Measurements from ENCODE around the gene UBE2B. TPM values are rescaled to one million over a fixed set of nuclear protein-coding genes. Genes with fewer than 3 reads are reported as not detected.
"Not testable (repeated sequence)": the region's sequence is repeated elsewhere in the genome, so short reads cannot be mapped to it uniquely, and the experiment has no call there.

The UBE2B gene
- total RNA-seq, 2 donors from 2014 or later: 129 to 162 TPM

DNA sequence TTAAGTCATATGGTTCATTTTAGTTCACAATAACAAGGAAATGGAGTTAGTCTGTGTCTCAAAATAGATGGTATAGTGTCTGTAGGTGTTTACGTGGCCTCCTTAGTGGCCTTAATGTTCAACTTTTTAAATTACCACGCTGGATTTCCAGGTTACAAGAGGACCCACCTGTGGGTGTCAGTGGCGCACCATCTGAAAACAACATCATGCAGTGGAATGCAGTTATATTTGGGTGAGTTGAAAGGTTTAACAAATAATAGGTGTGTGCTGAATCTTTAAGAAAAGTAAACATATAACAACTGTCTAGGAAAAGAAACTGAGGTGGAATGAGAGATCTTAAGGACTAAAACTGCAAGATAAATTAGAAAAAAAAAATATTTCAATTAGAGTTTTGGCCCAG, 2.9 kb downstream of the UBE2B start:
- no peaks in the 10 kb centered on the region for H3K9me3 Mint-ChIP-seq
- H3K27me3 Mint-ChIP-seq (ENCODE audit: low read depth): no peaks in the 10 kb centered on the region
- peak overlapping the region in 1 of 2 donors; percentile 43 for H3K4me3 Mint-ChIP-seq
- H3K36me3 Mint-ChIP-seq (ENCODE audit: insufficient read depth in 2 of 2): peaks cover 7 to 17% of the 10 kb centered on the region in 2 donors
- ATAC-seq (replicated peaks in 1 of 2) (no peak), DNase-seq (no peak)
- H3K4me1 Mint-ChIP-seq (ENCODE audit: low read depth): peaks cover 69% of the 10 kb centered on the region
- H3K27ac Mint-ChIP-seq: no peak overlapping the region

DNA sequence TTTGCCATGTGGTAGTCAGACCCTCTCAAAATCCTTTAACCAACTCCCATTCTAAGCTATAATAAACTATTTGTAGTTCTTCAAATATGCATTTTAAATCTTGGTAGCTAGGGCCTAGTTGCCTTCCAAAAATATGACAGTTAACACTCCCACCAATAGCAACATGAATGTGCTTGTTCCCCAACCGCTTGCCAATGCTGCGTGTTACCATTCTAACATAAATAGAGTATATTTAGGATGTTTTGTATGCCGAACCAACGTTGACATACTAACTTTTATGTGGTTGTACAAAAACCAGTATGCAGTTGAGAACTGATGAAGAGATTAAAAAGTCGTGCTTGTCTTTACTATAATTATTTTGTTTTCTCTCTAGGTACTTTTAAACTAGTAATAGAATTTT, 9.0 kb downstream of the UBE2B start:
- Mint-ChIP-seq H3K9me3 (no peaks in the 10 kb centered on the region), H3K4me1 (ENCODE audit: low read depth) (peaks cover 58% of the 10 kb centered on the region), H3K27me3 (ENCODE audit: low read depth) (no peaks in the 10 kb centered on the region), H3K4me3 (no peak overlapping the region), H3K36me3 (ENCODE audit: insufficient read depth in 2 of 2) (peaks cover 7 to 25% of the 10 kb centered on the region in 2 donors), H3K27ac (peak overlapping the region; percentile 65)
- DNase-seq (no peak), ATAC-seq (replicated peaks in 1 of 2) (no peak)

DNA sequence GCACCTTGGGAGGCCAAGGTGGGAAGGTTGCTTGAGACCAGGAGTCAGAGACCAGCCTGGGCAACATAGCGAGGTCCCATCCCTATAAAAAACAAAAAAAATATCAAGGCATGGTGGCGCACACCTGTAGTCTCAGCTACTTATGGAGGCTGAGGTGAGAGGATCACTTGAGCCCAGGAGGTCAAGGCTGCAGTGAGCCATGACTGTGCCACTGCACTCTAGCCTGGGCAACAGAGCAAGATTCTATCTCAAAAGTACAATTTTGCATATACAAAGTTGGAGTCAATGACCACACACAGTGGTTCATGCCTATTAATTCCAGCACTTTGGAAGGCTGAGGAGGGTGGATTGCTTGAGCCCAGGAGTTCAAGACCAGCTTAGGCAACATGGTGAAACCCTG, 10.8 kb downstream of the UBE2B start:
- ATAC-seq (replicated peaks in 1 of 2); H3K4me3 Mint-ChIP-seq; H3K9me3 Mint-ChIP-seq; DNase-seq; H3K27me3 Mint-ChIP-seq (ENCODE audit: low read depth): not testable (repeated sequence)
- Mint-ChIP-seq H3K27ac (peak overlapping the region; percentile 60), H3K36me3 (ENCODE audit: insufficient read depth in 2 of 2) (peaks cover 5 to 25% of the 10 kb centered on the region in 2 donors), H3K4me1 (ENCODE audit: low read depth) (peaks cover 46% of the 10 kb centered on the region)

DNA sequence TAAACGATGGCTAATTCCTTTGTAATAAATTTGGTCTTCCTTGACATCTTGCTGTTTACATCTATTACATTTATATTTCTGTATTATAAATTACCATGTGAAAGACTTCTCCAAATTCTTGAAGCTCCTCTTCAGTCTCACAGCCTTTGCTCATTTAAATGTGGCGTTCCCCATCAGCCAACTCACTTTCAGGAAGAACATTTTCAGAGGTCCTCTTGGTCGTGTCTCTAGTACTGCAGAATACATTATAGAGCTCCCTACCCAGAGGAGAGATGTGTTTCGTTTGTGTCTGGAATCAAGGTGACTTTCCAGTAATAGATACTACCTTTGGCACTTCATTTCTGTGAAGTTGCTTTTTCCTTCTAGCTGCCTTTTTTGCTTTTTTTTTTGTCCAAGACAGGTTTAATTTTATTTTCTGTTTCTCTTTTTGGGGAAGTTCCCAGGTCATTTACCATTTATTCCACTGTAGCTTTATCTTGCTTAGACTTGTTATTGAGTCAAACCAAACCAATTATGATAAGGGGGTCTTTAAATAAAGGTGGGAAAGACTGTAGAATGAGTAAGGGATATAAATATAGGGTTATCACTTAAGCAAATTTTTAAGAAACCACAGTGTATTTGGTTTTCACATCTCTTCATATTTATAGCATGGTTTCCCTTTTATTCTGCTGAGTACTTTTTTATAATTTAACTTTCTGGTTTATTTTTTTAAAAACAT, 12.8 kb downstream of the UBE2B start:
- Mint-ChIP-seq H3K4me3 (peak overlapping the region; percentile 6 to 75), H3K27me3 (ENCODE audit: low read depth) (no peaks in the 10 kb centered on the region), H3K4me1 (ENCODE audit: low read depth) (peaks cover 32% of the 10 kb centered on the region), H3K36me3 (ENCODE audit: insufficient read depth in 2 of 2) (peaks cover 6 to 28% of the 10 kb centered on the region in 2 donors), H3K9me3 (no peaks in the 10 kb centered on the region), H3K27ac (peak overlapping the region; percentile 96)
- DNase-seq (no peak), ATAC-seq (replicated peaks in 1 of 2) (no peak)

GRCh38 chr5:134387443-134387842, 16.1 kb downstream of the UBE2B start:
- Mint-ChIP-seq H3K27ac (no peak overlapping the region), H3K36me3 (ENCODE audit: insufficient read depth in 2 of 2) (peaks cover 8 to 32% of the 10 kb centered on the region in 2 donors), H3K9me3 (no peaks in the 10 kb centered on the region), H3K27me3 (ENCODE audit: low read depth) (no peaks in the 10 kb centered on the region), H3K4me3 (no peak overlapping the region), H3K4me1 (ENCODE audit: low read depth) (peaks cover 23% of the 10 kb centered on the region)
- DNase-seq (no peak), ATAC-seq (replicated peaks in 1 of 2) (no peak)

DNA sequence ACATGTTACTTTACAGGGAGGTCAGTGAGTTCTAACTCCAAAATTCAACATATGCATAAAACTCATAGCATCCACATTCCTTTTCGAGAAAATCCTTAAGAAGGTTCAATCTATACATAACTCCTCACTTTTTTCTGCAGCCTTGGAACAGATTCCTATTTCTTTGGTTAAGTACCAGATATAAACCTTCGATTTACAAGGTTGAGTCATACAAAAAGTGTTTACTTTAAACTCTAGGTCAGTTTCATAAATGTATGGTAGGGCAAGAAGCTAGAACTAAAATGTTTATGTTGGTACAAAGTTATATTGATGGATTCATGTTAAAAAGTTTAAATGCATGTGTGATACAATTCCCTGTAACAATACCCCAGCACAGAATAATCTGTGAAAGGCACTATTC, 20.9 kb downstream of the UBE2B start:
- H3K27me3 Mint-ChIP-seq (ENCODE audit: low read depth): no peaks in the 10 kb centered on the region
- H3K4me1 Mint-ChIP-seq (ENCODE audit: low read depth): peaks cover 6% of the 10 kb centered on the region
- H3K9me3 Mint-ChIP-seq: no peaks in the 10 kb centered on the region
- peaks cover 7 to 34% of the 10 kb centered on the region in 2 donors for H3K36me3 Mint-ChIP-seq (ENCODE audit: insufficient read depth in 2 of 2)
- no peak overlapping the region for H3K4me3 Mint-ChIP-seq
- ATAC-seq (replicated peaks in 1 of 2): no peak
- H3K27ac Mint-ChIP-seq: peak overlapping the region; percentile 81
- no peak for DNase-seq

- Mint-ChIP-seq H3K4me1 (ENCODE audit: low read depth) (peaks cover 6% of the 10 kb centered on the region), H3K36me3 (ENCODE audit: insufficient read depth in 2 of 2) (peaks cover 3 to 23% of the 10 kb centered on the region in 2 donors), H3K27ac (no peak overlapping the region), H3K27me3 (ENCODE audit: low read depth) (no peaks in the 10 kb centered on the region), H3K4me3 (no peak overlapping the region), H3K9me3 (no peaks in the 10 kb centered on the region)
- ATAC-seq (replicated peaks in 1 of 2) (no peak), DNase-seq (no peak)
Measured at GRCh38 chr5:134394932-134395331, 23.6 kb downstream of the UBE2B start.

DNA sequence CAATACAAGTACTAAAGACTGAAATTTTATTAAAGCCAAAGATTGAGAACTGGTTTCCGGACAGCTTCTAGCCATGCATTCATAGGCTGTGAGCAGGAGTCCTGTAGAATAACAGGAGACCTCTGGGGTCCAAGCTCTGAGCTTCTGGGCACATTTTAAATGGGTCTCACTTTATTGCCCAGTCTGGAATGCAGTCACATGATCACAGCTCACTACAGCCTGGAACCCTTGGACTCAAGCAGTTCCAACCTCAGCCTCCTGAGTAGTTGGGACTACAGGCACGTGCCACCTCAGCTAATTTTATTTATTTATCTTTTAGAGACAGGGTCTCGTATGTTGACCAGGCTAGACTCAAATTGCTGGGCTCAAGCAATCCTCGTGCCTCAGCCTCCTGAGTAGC, 24.9 kb downstream of the UBE2B start:
- Mint-ChIP-seq H3K36me3 (ENCODE audit: insufficient read depth in 2 of 2) (peaks cover 2 to 18% of the 10 kb centered on the region in 2 donors), H3K9me3 (no peaks in the 10 kb centered on the region), H3K27me3 (ENCODE audit: low read depth) (no peaks in the 10 kb centered on the region), H3K4me3 (no peak overlapping the region), H3K27ac (peak overlapping the region; percentile 75), H3K4me1 (ENCODE audit: low read depth) (peaks cover 6% of the 10 kb centered on the region)
- DNase-seq (no peak), ATAC-seq (replicated peaks in 1 of 2) (no peak)

- Mint-ChIP-seq H3K9me3 (no peaks in the 10 kb centered on the region), H3K36me3 (ENCODE audit: insufficient read depth in 2 of 2) (peaks cover 3 to 18% of the 10 kb centered on the region in 2 donors)
- no peak for DNase-seq
Measured at GRCh38 chr5:134397196-134397595, 25.8 kb downstream of the UBE2B start.

GRCh38 chr5:134398609-134399155, 27.3 kb downstream of the UBE2B start:
- no peaks in the 10 kb centered on the region for H3K27me3 Mint-ChIP-seq (ENCODE audit: low read depth)
- peaks cover 10% of the 10 kb centered on the region for H3K4me1 Mint-ChIP-seq (ENCODE audit: low read depth)
- ATAC-seq (replicated peaks in 1 of 2): no peak
- no peak overlapping the region for H3K4me3 Mint-ChIP-seq
- no peaks in the 10 kb centered on the region for H3K9me3 Mint-ChIP-seq
- DNase-seq: no peak
- peak overlapping the region; percentile 40 for H3K27ac Mint-ChIP-seq
- H3K36me3 Mint-ChIP-seq (ENCODE audit: insufficient read depth in 2 of 2): peaks cover 2 to 12% of the 10 kb centered on the region in 2 donors

More at GRCh38 chr5:134397196-134397595, 25.8 kb downstream of the UBE2B start:
- no peak for ATAC-seq (replicated peaks in 1 of 2)
- no peak overlapping the region for H3K4me3 Mint-ChIP-seq
- no peak overlapping the region for H3K27ac Mint-ChIP-seq
- peaks cover 2% of the 10 kb centered on the region for H3K4me1 Mint-ChIP-seq (ENCODE audit: low read depth)
- no peaks in the 10 kb centered on the region for H3K27me3 Mint-ChIP-seq (ENCODE audit: low read depth)

DNA sequence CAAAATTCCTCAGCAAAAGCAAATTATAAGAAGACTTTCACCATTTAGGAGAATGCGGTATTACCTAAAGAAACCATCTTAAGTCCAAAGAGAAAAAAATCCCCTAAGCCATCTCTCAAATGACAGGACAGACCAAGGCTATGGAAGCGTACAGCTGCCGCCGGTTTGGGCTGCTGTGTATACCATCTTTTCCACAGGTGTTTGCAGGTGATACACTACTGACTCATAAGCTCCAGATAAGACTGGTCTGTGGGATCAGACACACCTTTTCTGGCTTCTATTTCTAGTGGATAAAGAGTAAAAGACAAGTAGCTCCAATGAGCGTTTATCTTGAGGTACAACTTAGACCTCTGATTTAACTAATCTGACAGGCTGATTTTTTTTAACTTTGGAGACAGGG, 32.6 kb downstream of the UBE2B start:
- no peak for ATAC-seq (replicated peaks in 1 of 2)
- H3K9me3 Mint-ChIP-seq: no peaks in the 10 kb centered on the region
- peak overlapping the region; percentile 79 for H3K27ac Mint-ChIP-seq
- no peaks in the 10 kb centered on the region for H3K27me3 Mint-ChIP-seq (ENCODE audit: low read depth)
- no peak overlapping the region for H3K4me3 Mint-ChIP-seq
- DNase-seq: no peak
- peaks cover 2 to 7% of the 10 kb centered on the region in 2 donors for H3K36me3 Mint-ChIP-seq (ENCODE audit: insufficient read depth in 2 of 2)
- peaks cover 34% of the 10 kb centered on the region for H3K4me1 Mint-ChIP-seq (ENCODE audit: low read depth)

GRCh38 chr5:134406390-134406789, 35.0 kb downstream of the UBE2B start:
- Mint-ChIP-seq H3K4me1 (ENCODE audit: low read depth) (peaks cover 55% of the 10 kb centered on the region), H3K36me3 (ENCODE audit: insufficient read depth in 2 of 2) (peaks cover under 1 to 8% of the 10 kb centered on the region in 2 donors), H3K27ac (no peak overlapping the region), H3K9me3 (no peaks in the 10 kb centered on the region), H3K4me3 (no peak overlapping the region), H3K27me3 (ENCODE audit: low read depth) (no peaks in the 10 kb centered on the region)
- DNase-seq: peak in 1 of 2 donors; percentile 30
- peak; percentile 68 to 70 for ATAC-seq (replicated peaks in 1 of 2)

DNA sequence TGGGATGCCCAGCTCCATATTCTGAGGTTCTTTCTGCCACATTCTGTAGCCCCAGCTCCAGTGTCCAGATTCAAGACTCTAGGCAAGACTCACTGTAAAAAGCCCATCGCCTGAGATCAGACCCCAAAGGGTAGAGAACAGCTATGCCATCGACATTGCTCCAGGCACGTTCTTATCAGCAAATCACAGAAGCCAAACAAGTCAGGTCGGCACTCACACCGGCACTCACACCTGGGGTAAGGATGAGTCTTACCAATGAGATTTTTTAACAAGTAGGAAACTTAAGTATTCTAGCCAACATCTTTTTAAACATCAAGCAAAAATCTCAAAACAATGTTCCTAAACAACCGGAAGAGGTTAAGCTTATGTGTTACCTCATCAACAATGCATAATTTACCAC, 38.0 kb downstream of the UBE2B start:
- Mint-ChIP-seq H3K4me1 (ENCODE audit: low read depth) (peaks cover 55% of the 10 kb centered on the region), H3K9me3 (no peaks in the 10 kb centered on the region), H3K27ac (peak overlapping the region; percentile 30), H3K27me3 (ENCODE audit: low read depth) (no peaks in the 10 kb centered on the region), H3K36me3 (ENCODE audit: insufficient read depth in 2 of 2) (peaks cover 0 to 6% of the 10 kb centered on the region in 2 donors), H3K4me3 (peak overlapping the region in 1 of 2 donors; percentile 39)
- DNase-seq: no peak
- ATAC-seq (replicated peaks in 1 of 2): no peak

Measured in activated T-cell treated with anti-CD3 and anti-CD28 coated beads, Interleukin-2, amount 50 U/mL, for 72 hours (primary cell).